Calu3 (cell line): Measurements from ENCODE around the gene DPYD. TPM values are rescaled to one million over a fixed set of nuclear protein-coding genes. Genes with fewer than 3 reads are reported as not detected.

Experiments used
- BruUV-seq: library from RNA; stranded (reverse); fragments of 400-500 nt; replicated peaks from 2 replicates; lab custom pipeline; 2021; lab: Mats Ljungman, UMichigan
- CTCF ChIA-PET: fragments of 300-600 bp; sonication (Branson Sonifier 250); formaldehyde crosslinking; loops from one replicate; lab custom pipeline; 2022; ENCODE audit warnings: antibody characterized with exemption; lab: Charles Lee
- DNase-seq: peaks from one replicate; pipeline ENCODE4 v3.0.0; 2022
- H3K27ac Mint-ChIP-seq: one replicate; pipeline ENCODE4 v1.8.0; 2022; ENCODE audit warnings: mixed read lengths; ENCODE audit not compliant: unreplicated experiment
- H3K27me3 Mint-ChIP-seq: one replicate; pipeline ENCODE4 v1.8.0; 2022; ENCODE audit warnings: mixed read lengths; ENCODE audit not compliant: unreplicated experiment
- H3K36me3 Mint-ChIP-seq: one replicate; pipeline ENCODE4 v1.8.0; 2022; ENCODE audit warnings: mild to moderate bottlenecking, moderate library complexity, mixed read lengths; ENCODE audit not compliant: insufficient read depth, unreplicated experiment
- H3K4me1 Mint-ChIP-seq: one replicate; pipeline ENCODE4 v1.8.0; 2022; ENCODE audit warnings: mild to moderate bottlenecking, low read depth, mixed read lengths; ENCODE audit not compliant: unreplicated experiment
- H3K4me3 Mint-ChIP-seq: one replicate; pipeline ENCODE4 v1.8.0; 2022; ENCODE audit warnings: mild to moderate bottlenecking, low read depth, moderate library complexity, mixed read lengths; ENCODE audit not compliant: unreplicated experiment
- H3K9me3 Mint-ChIP-seq: one replicate; pipeline ENCODE4 v1.8.0; 2022; ENCODE audit warnings: low read depth, mixed read lengths; ENCODE audit not compliant: unreplicated experiment
- CTCF ChIP-seq: fragments of 200-600 bp; IDR thresholded peaks from one replicate; pipeline ENCODE4 v1.8.0; 2022; ENCODE audit warnings: antibody characterized with exemption; ENCODE audit not compliant: unreplicated experiment
- intact Hi-C: fragments of 100-400 bp; cut with micrococcal nuclease; formaldehyde crosslinking; loops from one replicate; pipeline ENCODE4 v1.10.0; 2022; ENCODE audit not compliant: unreplicated experiment
- total RNA-seq: library from RNA; stranded (reverse); gene quantifications from 2 replicates; pipeline ENCODE4 v1.2.3, GENCODE V29; 2022

Gene DPYD
- total RNA-seq, 1 experiment from 2014 or later: 15.6 TPM

DNA sequence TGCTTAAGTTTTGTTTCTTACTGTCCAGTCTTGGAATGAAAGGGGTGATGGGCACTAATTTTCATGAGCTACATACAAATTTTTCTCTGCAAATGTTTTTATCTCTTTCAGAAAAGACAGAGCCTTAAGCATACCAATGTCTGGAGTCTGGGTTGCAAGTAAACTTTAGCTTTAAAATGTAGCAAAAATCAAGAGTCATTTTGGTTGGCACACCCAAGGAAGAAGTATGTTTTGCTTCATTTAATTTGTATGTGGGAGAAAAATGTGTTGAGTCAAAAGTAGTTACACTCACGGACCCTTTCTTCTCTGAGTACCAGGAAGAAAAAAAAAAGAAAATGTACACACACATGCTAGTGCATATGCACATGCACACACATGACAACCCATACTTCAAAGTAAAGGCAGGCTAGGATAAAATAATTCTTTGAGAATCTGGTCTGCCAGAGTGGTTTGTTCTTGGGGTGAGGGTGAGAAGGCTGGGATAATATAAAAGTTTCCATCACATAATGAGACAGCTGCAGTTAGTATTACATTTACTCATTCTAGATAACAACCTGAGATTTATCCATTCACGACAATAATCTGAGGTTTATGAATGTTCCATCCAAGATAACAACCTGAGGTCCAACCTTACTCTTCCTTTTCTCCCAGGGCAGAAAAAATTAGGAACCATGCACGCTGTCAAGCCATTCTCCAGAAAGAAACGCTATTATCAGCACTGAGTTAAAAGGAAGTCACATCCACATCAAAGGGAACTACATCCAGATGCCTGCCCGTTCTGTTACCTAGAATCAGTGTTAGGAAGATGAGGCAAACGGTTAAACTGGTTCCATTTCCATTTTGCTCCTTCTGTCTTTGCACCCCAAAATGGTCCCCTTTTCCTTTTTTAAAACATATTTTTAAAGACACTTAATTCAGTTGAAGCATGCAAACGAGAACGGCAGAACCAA is 9.3 kb downstream of the DPYD start:
- Mint-ChIP-seq H3K4me3 (no peak overlapping the region), H3K27me3 (no peaks in the 10 kb centered on the region), H3K36me3 (peaks cover 6% of the 10 kb centered on the region), H3K9me3 (no peaks in the 10 kb centered on the region), H3K27ac (no peak overlapping the region), H3K4me1 (peaks cover 27% of the 10 kb centered on the region)
- no peak for TF ChIP-seq CTCF
- intact Hi-C loops: no loop called here
- no peak for DNase-seq
- CTCF ChIA-PET: interaction anchor here (0.5 kb wide), 1 partner anchor 614 kb away, joined by 3 read pairs; no protein-coding TSS in a partner anchor
- no TSS peak for BruUV-seq

- BruUV-seq: no TSS peak
- H3K36me3 Mint-ChIP-seq: peaks cover 6% of the 10 kb centered on the region
- H3K27me3 Mint-ChIP-seq: no peaks in the 10 kb centered on the region
- no peak overlapping the region for H3K27ac Mint-ChIP-seq
- no peak for DNase-seq
- CTCF ChIA-PET: no interaction called here
- peaks cover 11% of the 10 kb centered on the region for H3K4me1 Mint-ChIP-seq
- intact Hi-C loops: no loop called here
- no peaks in the 10 kb centered on the region for H3K9me3 Mint-ChIP-seq
- no peak for TF ChIP-seq CTCF
- no peak overlapping the region for H3K4me3 Mint-ChIP-seq
Measured at GRCh38 chr1:97909266-97909665, 11.6 kb downstream of the DPYD start.

DNA sequence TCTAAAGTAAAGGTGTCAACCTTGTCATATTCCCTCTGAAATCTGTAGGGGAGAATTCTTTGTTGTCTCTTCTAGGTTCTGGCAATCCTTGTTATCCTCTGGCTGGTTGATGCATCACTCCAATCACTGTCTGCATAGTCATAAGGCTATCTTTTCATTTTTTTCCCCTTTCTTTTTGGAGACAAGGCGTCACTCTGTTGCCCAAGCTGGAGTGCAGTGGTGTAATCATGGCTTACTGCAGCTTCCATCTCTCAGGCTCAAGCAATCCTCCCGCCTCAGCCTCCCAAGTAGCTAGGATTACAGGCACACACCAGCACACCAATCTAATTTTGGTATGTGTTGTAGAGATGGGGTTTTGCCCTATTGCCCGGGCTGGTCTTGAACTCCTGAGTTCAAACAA is 12.9 kb downstream of the DPYD start:
- Mint-ChIP-seq H3K36me3 (peaks cover 6% of the 10 kb centered on the region), H3K27me3 (no peaks in the 10 kb centered on the region), H3K27ac (no peak overlapping the region), H3K4me3 (no peak overlapping the region), H3K9me3 (no peaks in the 10 kb centered on the region), H3K4me1 (no peaks in the 10 kb centered on the region)
- intact Hi-C loops: no loop called here
- no TSS peak for BruUV-seq
- CTCF ChIA-PET: no interaction called here
- no peak for DNase-seq
- no peak for TF ChIP-seq CTCF

GRCh38 chr1:97906567-97907241 is 14.1 kb downstream of the DPYD start:
- H3K9me3 Mint-ChIP-seq: no peaks in the 10 kb centered on the region
- no peak for TF ChIP-seq CTCF
- no peaks in the 10 kb centered on the region for H3K4me1 Mint-ChIP-seq
- no peak overlapping the region for H3K27ac Mint-ChIP-seq
- CTCF ChIA-PET: interaction anchor here (0.7 to 1.5 kb wide), 2 partner anchors 12 to 14 kb away, joined by 3 to 4 read pairs; partner anchors contain the start of gene DPYD
- BruUV-seq: no TSS peak
- peak; percentile 60 for DNase-seq
- H3K27me3 Mint-ChIP-seq: no peaks in the 10 kb centered on the region
- no peak overlapping the region for H3K4me3 Mint-ChIP-seq
- intact Hi-C loops: no loop called here
- H3K36me3 Mint-ChIP-seq: peaks cover 6% of the 10 kb centered on the region
